Smooth muscle cell (in vitro differentiated cells): ENCODE results near the gene YJEFN3. TPM values are rescaled to one million over a fixed set of nuclear protein-coding genes. Genes with fewer than 3 reads are reported as not detected.

Experiments used
- DNase-seq: peaks from one replicate; lab custom pipeline; 2025; ENCODE audit not compliant: unreplicated experiment; lab: John Stamatoyannopoulos, UW
- H2AFZ ChIP-seq: fragments of 200-600 bp; sonication (generic); 2 replicates; pipeline ENCODE4 v1.6.0; 2016; ENCODE audit warnings: antibody characterized with exemption, low read depth, mild to moderate bottlenecking
- H3F3A ChIP-seq: fragments of 200-600 bp; sonication (generic); 2 replicates; pipeline ENCODE4 v1.6.0; 2017; ENCODE audit warnings: antibody characterized with exemption, low read depth
- H3K27ac ChIP-seq: fragments of 200-600 bp; sonication (generic); 2 replicates; pipeline ENCODE4 v1.5.1; 2016; ENCODE audit warnings: low read depth, mild to moderate bottlenecking
- H3K27me3 ChIP-seq: fragments of 200-600 bp; sonication (generic); 2 replicates; pipeline ENCODE4 v1.6.1; 2016; ENCODE audit warnings: low read depth, mild to moderate bottlenecking
- H3K36me3 ChIP-seq: fragments of 200-600 bp; sonication (generic); 2 replicates; pipeline ENCODE4 v1.5.1; 2016; ENCODE audit warnings: low read depth
- H3K4me1 ChIP-seq: fragments of 200-600 bp; sonication (generic); 2 replicates; pipeline ENCODE4 v1.5.1; 2016; ENCODE audit warnings: low read depth
- H3K4me2 ChIP-seq: fragments of 200-600 bp; sonication (generic); 2 replicates; pipeline ENCODE4 v1.6.0; 2016; ENCODE audit warnings: mild to moderate bottlenecking
- H3K4me3 ChIP-seq: fragments of 200-600 bp; sonication (generic); 2 replicates; pipeline ENCODE4 v1.5.1; 2016; ENCODE audit warnings: mild to moderate bottlenecking
- H3K79me2 ChIP-seq: fragments of 200-600 bp; sonication (generic); 2 replicates; pipeline ENCODE4 v1.6.0; 2016; ENCODE audit warnings: low read depth, mild to moderate bottlenecking
- H3K9ac ChIP-seq: fragments of 200-600 bp; sonication (generic); 2 replicates; pipeline ENCODE4 v1.6.0; 2016; ENCODE audit warnings: low read depth
- H3K9me3 ChIP-seq: fragments of 200-600 bp; sonication (generic); replicated peaks from 2 replicates; pipeline ENCODE4 v1.5.1; 2016; ENCODE audit warnings: low read depth
- H4K20me1 ChIP-seq: fragments of 200-600 bp; sonication (generic); 2 replicates; pipeline ENCODE4 v1.6.0; 2016; ENCODE audit warnings: low read depth
- CTCF ChIP-seq: fragments of 200-600 bp; sonication (generic); IDR thresholded peaks from 2 replicates; pipeline ENCODE4 v1.5.1; 2017; ENCODE audit warnings: borderline replicate concordance, mild to moderate bottlenecking, antibody characterized with exemption; ENCODE audit not compliant: insufficient read depth, poor library complexity, severe bottlenecking
- WGBS: methylation state at CpG from one replicate; pipeline ENCODE4 v1.1.7; 2016; ENCODE audit warnings: low lambda C conversion rate; 5-methylcytosine and 5-hydroxymethylcytosine counted together
- polyA plus RNA-seq: library from polyadenylated mRNA; unstranded; fragments of >200 nt; fragmentation: Nextera tagmentation; extraction: Ambion mirVana; gene quantifications from 2 replicates; pipeline ENCODE4 v1.2.1, GENCODE V29; 2016
- total RNA-seq: library from RNA; depleted of rRNA; stranded (reverse); fragments of >200 nt; gene quantifications from 2 replicates; pipeline ENCODE4 v1.2.3, GENCODE V29; 2014

Gene YJEFN3
- total and polyA plus RNA-seq, 2 experiments from 2014 or later, result 2.2 to 5.8 TPM

- TF ChIP-seq CTCF, result no peak
- Histone ChIP-seq H3K4me2 (no peak overlapping the region), H3K79me2 (no peaks in the 10 kb centered on the region), H3K27me3 (no peaks in the 10 kb centered on the region), H4K20me1 (no peaks in the 10 kb centered on the region), H3K4me3 (no peak overlapping the region), H3K27ac (no peak overlapping the region), H3K36me3 (no peaks in the 10 kb centered on the region), H3F3A (no peaks in the 10 kb centered on the region), H3K9ac (no peak overlapping the region), H3K4me1 (peaks cover 4% of the 10 kb centered on the region), H2AFZ (no peak overlapping the region), H3K9me3 (no peaks in the 10 kb centered on the region)
- 88% methylated on average over 19 of the region's 19 CpGs for WGBS
- DNase-seq, result no peak
Measured at GRCh38 chr19:19539698-19540063, 11.0 kb downstream of the YJEFN3 start.

DNA sequence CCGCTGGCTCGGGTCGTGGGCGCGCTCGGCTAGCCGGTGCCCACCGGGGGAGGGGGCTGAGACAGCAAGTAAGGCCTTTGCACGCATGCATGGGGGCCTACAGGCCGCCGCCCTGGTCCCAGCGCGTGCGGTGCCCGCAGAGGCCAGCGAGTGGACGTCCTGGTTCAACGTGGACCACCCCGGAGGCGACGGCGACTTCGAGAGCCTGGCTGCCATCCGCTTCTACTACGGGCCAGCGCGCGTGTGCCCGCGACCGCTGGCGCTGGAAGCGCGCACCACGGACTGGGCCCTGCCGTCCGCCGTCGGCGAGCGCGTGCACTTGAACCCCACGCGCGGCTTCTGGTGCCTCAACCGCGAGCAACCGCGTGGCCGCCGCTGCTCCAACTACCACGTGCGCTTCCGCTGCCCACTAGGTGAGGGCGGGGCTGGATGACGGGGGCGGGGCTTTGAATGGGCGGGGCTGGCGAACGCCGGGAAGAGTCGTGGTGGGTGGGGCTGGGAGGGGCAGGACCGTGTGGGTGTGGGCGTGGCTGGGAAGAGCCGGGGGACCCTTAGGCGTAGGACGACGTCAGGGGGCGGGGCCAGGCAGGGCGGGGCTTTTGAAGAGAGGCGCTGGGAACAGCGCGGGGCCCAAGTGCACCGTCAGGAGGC lies 11.5 kb downstream of the YJEFN3 start:
- no peak for TF ChIP-seq CTCF
- no peaks in the 10 kb centered on the region for H3F3A ChIP-seq
- H3K4me2 ChIP-seq, result peak overlapping the region; percentile 76
- WGBS, result 88% methylated on average over 42 of the region's 74 CpGs
- no peak overlapping the region for H3K9ac ChIP-seq
- H3K27me3 ChIP-seq, result no peaks in the 10 kb centered on the region
- no peaks in the 10 kb centered on the region for H3K79me2 ChIP-seq
- H3K9me3 ChIP-seq, result no peaks in the 10 kb centered on the region
- peaks cover 4% of the 10 kb centered on the region for H3K4me1 ChIP-seq
- no peak overlapping the region for H3K4me3 ChIP-seq
- no peak overlapping the region for H3K27ac ChIP-seq
- no peak overlapping the region for H2AFZ ChIP-seq
- H4K20me1 ChIP-seq, result no peaks in the 10 kb centered on the region
- DNase-seq, result no peak
- no peaks in the 10 kb centered on the region for H3K36me3 ChIP-seq

GRCh38 chr19:19540715-19541515 lies 12.2 kb downstream of the YJEFN3 start:
- Histone ChIP-seq H3K27me3 (no peaks in the 10 kb centered on the region), H3K4me1 (peaks cover 4% of the 10 kb centered on the region), H3K9me3 (no peaks in the 10 kb centered on the region), H3K79me2 (no peaks in the 10 kb centered on the region), H3K4me2 (peak overlapping the region; percentile 76), H2AFZ (no peak overlapping the region), H3K4me3 (no peak overlapping the region), H3F3A (no peaks in the 10 kb centered on the region), H4K20me1 (no peaks in the 10 kb centered on the region), H3K36me3 (no peaks in the 10 kb centered on the region), H3K9ac (no peak overlapping the region), H3K27ac (no peak overlapping the region)
- WGBS, result 37% methylated on average over 30 of the region's 45 CpGs
- DNase-seq, result no peak
- no peak for TF ChIP-seq CTCF
